Measurements from ENCODE around the gene COX6B2.

Gene COX6B2

DNA sequence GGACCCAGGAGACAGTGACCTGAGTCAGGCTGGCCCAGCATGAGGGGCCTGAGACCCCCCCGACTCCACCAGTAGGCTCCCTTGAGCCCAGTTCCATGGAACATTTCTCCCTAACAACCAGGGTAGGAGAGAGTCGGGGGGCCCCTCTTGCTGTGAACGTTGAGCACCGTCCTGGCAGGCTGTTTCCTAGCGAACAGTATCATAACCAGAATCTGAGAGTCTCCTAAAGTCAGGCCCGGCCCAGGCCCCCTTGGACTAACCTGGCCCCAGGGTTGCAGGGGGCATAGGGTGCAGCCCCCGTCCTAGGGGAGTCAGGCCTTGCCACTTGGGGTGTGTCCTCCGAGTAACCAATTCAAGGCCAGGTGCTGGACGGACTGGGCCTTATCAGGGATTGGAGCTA lies 43.1 kb downstream of the COX6B2 start:
- no peak overlapping the region for H3K27ac ChIP-seq (ENCODE audit: insufficient read depth, low read length, poor library complexity, severe bottlenecking)
- no peak for DNase-seq
- H3K4me1 ChIP-seq (ENCODE audit: control insufficient read depth, insufficient read depth, low read length, poor library complexity, severe bottlenecking): no peaks in the 10 kb centered on the region
- H3K27me3 ChIP-seq (replicated peaks; ENCODE audit: control insufficient read depth, insufficient read depth, low read length, poor library complexity, severe bottlenecking): no peaks in the 10 kb centered on the region
- no peak overlapping the region for H3K4me3 ChIP-seq (ENCODE audit: insufficient read depth, low read depth, low read length, poor library complexity, severe bottlenecking)
- no peaks in the 10 kb centered on the region for H3K9me3 ChIP-seq (ENCODE audit: control insufficient read depth, low read length)
- H3K36me3 ChIP-seq (ENCODE audit: control insufficient read depth, insufficient read depth, low read length): no peaks in the 10 kb centered on the region

DNA sequence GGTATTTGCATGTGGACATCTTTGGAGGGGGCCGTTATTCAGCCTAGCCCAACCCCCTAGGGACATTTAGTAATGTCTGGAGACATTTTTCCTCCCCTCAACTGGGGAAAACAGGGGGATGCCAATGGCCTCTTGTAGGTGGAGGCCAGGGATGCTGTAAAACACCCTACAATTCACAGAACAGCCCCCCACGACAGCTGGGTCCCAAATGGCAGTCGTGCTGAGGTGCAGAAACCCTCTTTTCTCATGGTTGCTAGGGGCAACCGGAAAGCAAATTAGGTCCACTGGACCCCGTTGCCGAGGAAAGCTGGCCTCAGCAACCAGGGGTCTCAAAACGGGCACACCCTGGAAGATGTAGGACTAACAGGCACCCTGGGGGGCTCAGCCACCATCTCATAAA lies 44.0 kb downstream of the COX6B2 start:
- no peaks in the 10 kb centered on the region for H3K4me1 ChIP-seq (ENCODE audit: control insufficient read depth, insufficient read depth, low read length, poor library complexity, severe bottlenecking)
- H3K27me3 ChIP-seq (replicated peaks; ENCODE audit: control insufficient read depth, insufficient read depth, low read length, poor library complexity, severe bottlenecking): no peaks in the 10 kb centered on the region
- no peak for DNase-seq
- H3K9me3 ChIP-seq (ENCODE audit: control insufficient read depth, low read length): no peaks in the 10 kb centered on the region
- H3K4me3 ChIP-seq (ENCODE audit: insufficient read depth, low read depth, low read length, poor library complexity, severe bottlenecking): no peak overlapping the region
- H3K36me3 ChIP-seq (ENCODE audit: control insufficient read depth, insufficient read depth, low read length): no peaks in the 10 kb centered on the region
- H3K27ac ChIP-seq (ENCODE audit: insufficient read depth, low read length, poor library complexity, severe bottlenecking): no peak overlapping the region

DNA sequence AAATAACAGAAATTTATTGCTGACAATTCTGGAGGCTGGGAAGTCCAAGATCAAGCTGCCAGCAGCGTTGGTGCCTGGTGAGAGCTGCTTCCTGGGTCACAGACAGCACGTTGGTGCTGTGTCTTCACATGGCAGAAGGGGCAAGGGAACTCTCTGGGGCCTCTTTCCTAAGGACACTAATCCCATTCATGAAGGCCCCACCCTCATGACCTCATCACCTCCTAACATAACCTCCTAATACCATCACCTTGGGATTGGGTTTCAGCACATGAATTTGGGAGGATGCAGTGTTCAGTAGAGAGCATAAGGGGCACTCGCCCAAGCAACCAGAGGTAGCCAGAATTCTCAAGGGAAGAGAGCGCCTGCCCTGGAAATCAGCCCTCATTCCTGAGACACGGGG lies 45.1 kb downstream of the COX6B2 start:
- DNase-seq: no peak
- H3K4me1 ChIP-seq (ENCODE audit: control insufficient read depth, insufficient read depth, low read length, poor library complexity, severe bottlenecking): no peaks in the 10 kb centered on the region
- H3K27ac ChIP-seq (ENCODE audit: insufficient read depth, low read length, poor library complexity, severe bottlenecking): no peak overlapping the region
- H3K27me3 ChIP-seq (replicated peaks; ENCODE audit: control insufficient read depth, insufficient read depth, low read length, poor library complexity, severe bottlenecking): no peaks in the 10 kb centered on the region
- no peaks in the 10 kb centered on the region for H3K9me3 ChIP-seq (ENCODE audit: control insufficient read depth, low read length)
- no peaks in the 10 kb centered on the region for H3K36me3 ChIP-seq (ENCODE audit: control insufficient read depth, insufficient read depth, low read length)
- no peak overlapping the region for H3K4me3 ChIP-seq (ENCODE audit: insufficient read depth, low read depth, low read length, poor library complexity, severe bottlenecking)

DNA sequence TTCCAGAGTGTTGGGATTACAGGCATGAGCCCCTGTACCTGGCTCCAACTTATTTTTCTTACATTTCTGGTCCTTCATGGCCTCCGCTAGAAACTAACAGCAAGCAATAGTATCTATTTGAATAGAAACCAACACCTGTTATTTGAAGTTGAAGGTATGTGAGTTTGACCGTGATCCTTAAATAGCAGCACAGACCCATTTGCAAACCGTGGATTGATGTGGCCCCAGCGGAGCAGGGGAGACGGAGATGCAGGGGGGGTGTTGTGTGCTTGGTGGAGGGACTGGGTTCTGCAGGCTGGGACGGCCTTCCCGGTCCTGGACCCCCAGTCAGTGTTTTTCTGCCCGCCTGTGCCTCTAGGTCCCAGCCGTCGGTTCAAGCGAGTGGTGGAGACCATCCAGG lies 46.2 kb downstream of the COX6B2 start:
- H3K27me3 ChIP-seq (replicated peaks; ENCODE audit: control insufficient read depth, insufficient read depth, low read length, poor library complexity, severe bottlenecking): no peaks in the 10 kb centered on the region
- no peak overlapping the region for H3K27ac ChIP-seq (ENCODE audit: insufficient read depth, low read length, poor library complexity, severe bottlenecking)
- no peaks in the 10 kb centered on the region for H3K36me3 ChIP-seq (ENCODE audit: control insufficient read depth, insufficient read depth, low read length)

DNA sequence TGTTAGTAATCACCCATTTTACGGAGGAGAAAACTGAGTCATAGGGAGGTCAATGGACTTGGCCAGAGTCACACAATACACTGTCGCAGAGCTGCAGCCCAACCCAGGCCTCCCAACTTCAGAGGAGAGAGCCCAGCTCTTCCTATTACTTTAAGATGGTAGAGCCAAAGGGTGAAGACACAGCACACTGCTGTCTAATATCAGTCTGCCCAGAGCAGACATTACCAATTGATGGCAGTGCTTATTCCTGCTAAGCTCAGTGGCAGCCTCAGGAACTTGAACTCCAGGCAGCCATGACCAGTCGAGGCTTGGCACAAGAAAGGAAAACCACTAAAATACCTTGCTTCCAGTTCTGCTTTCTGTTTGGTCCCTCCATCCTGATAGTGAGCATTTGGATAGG lies 47.8 kb downstream of the COX6B2 start:
- H3K4me1 ChIP-seq (ENCODE audit: control insufficient read depth, insufficient read depth, low read length, poor library complexity, severe bottlenecking): no peaks in the 10 kb centered on the region
- no peaks in the 10 kb centered on the region for H3K9me3 ChIP-seq (ENCODE audit: control insufficient read depth, low read length)
- no peak overlapping the region for H3K27ac ChIP-seq (ENCODE audit: insufficient read depth, low read length, poor library complexity, severe bottlenecking)
- no peak for DNase-seq
- H3K27me3 ChIP-seq (replicated peaks; ENCODE audit: control insufficient read depth, insufficient read depth, low read length, poor library complexity, severe bottlenecking): no peaks in the 10 kb centered on the region
- no peaks in the 10 kb centered on the region for H3K36me3 ChIP-seq (ENCODE audit: control insufficient read depth, insufficient read depth, low read length)
- H3K4me3 ChIP-seq (ENCODE audit: insufficient read depth, low read depth, low read length, poor library complexity, severe bottlenecking): no peak overlapping the region

More for the DNA sequence above, 46.2 kb downstream of the COX6B2 start:
- no peaks in the 10 kb centered on the region for H3K4me1 ChIP-seq (ENCODE audit: control insufficient read depth, insufficient read depth, low read length, poor library complexity, severe bottlenecking)
- H3K9me3 ChIP-seq (ENCODE audit: control insufficient read depth, low read length): no peaks in the 10 kb centered on the region
- no peak for DNase-seq
- no peak overlapping the region for H3K4me3 ChIP-seq (ENCODE audit: insufficient read depth, low read depth, low read length, poor library complexity, severe bottlenecking)

DNA sequence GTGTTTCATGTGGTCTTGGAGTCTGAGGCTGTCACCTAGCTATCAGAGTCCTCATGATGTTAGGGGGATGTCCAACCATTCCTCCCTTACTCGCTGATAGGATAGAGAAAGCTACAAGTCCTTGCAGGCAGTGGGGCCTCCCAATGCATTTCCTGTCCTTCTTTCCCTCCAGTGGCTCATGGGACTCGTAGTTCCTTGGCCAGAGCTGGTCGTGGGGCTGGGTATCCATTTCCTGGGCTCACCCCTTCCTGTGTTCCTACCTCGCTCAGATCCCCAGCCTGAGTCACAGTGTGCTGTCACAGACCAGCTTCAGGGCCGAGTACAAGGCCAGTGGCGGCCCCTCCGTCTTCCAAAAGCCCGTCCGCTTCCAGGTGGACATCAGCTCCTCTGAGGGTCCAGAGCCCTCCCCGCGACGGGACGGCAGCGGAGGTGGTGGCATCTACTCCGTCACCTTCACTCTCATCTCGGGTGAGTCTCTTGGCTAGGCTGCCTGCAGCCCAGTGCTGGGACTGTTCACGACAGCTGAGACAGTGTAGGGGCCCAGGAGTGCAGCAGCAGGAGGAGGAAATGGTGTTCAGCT lies 48.4 kb downstream of the COX6B2 start:
- no peaks in the 10 kb centered on the region for H3K36me3 ChIP-seq (ENCODE audit: control insufficient read depth, insufficient read depth, low read length)
- no peak overlapping the region for H3K4me3 ChIP-seq (ENCODE audit: insufficient read depth, low read depth, low read length, poor library complexity, severe bottlenecking)
- no peaks in the 10 kb centered on the region for H3K27me3 ChIP-seq (replicated peaks; ENCODE audit: control insufficient read depth, insufficient read depth, low read length, poor library complexity, severe bottlenecking)
- no peaks in the 10 kb centered on the region for H3K4me1 ChIP-seq (ENCODE audit: control insufficient read depth, insufficient read depth, low read length, poor library complexity, severe bottlenecking)
- H3K27ac ChIP-seq (ENCODE audit: insufficient read depth, low read length, poor library complexity, severe bottlenecking): no peak overlapping the region
- no peaks in the 10 kb centered on the region for H3K9me3 ChIP-seq (ENCODE audit: control insufficient read depth, low read length)
- DNase-seq: no peak

DNA sequence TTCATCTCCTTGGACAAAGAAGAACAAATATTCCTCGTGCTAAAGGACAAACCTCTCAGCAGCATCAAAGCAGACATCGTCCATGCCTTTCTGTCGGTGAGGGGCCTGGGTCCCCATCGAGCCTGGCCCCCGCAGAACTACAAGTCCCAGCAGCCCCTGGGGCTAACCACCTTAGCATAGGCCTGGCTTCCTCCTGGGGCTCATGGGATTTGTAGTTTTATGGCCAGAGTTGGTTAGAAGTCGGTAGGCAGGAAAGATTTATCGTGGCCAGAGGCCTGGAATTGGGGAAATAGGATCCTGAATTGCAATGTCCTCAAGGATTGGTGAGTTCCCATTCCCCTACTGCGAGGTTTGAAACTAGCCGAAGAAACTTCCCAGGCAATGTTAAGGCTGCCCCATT lies 49.0 kb downstream of the COX6B2 start:
- H3K36me3 ChIP-seq (ENCODE audit: control insufficient read depth, insufficient read depth, low read length): no peaks in the 10 kb centered on the region
- H3K4me1 ChIP-seq (ENCODE audit: control insufficient read depth, insufficient read depth, low read length, poor library complexity, severe bottlenecking): no peaks in the 10 kb centered on the region
- peak in 2 of 3 donors; percentile 37 to 40 for DNase-seq
- H3K27ac ChIP-seq (ENCODE audit: insufficient read depth, low read length, poor library complexity, severe bottlenecking): no peak overlapping the region
- H3K9me3 ChIP-seq (ENCODE audit: control insufficient read depth, low read length): no peaks in the 10 kb centered on the region
- no peaks in the 10 kb centered on the region for H3K27me3 ChIP-seq (replicated peaks; ENCODE audit: control insufficient read depth, insufficient read depth, low read length, poor library complexity, severe bottlenecking)
- no peak overlapping the region for H3K4me3 ChIP-seq (ENCODE audit: insufficient read depth, low read depth, low read length, poor library complexity, severe bottlenecking)

DNA sequence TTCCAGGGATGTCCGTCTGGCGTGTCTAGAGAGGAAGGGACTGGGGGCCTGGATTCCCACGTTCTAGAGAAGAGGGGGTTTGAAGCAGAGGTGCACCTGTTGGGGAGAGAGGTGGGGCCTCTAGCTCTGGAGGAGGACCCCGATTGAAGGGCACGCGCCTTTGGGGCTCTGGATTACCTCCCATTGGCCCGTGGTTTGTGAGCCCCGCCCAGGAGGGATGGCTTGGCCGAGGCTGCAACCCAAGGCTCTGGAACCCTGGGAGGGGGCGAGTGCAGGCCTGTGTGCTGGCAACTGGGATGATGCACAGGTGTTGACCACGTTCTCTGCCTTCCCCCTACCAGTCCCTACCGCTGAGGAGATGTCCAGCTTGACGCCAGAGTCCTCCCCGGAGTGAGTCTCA lies 49.5 kb downstream of the COX6B2 start:
- no peak for DNase-seq
- no peaks in the 10 kb centered on the region for H3K27me3 ChIP-seq (replicated peaks; ENCODE audit: control insufficient read depth, insufficient read depth, low read length, poor library complexity, severe bottlenecking)

DNA sequence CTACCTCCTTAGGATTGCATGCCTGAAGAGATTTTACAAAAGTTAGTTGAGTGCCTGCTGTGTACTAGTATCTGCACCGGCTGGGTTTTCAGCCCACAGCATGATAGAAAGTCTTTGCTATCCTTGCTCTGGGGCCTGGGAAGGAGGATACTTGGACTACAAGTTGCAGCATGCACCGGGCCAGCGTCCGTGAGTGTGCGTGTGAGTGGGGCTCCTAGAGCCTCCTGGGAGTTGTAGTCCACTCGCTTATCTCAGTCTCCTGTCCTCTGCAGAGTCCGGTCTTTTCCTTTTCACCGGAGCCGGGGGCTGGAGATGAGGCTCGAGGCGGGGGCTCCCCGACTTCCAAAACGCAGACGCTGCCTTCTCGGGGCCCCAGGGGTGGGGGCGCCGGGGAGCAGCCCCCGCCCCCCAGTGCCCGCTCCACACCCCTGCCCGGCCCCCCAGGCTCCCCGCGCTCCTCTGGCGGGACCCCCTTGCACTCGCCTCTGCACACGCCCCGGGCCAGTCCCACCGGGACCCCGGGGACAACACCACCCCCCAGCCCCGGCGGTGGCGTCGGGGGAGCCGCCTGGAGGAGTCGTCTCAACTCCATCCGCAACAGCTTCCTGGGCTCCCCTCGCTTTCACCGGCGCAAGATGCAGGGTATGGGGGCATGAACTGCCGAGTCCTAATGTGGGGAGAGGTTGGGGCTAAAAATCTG lies 50.1 kb downstream of the COX6B2 start:
- no peaks in the 10 kb centered on the region for H3K36me3 ChIP-seq (ENCODE audit: control insufficient read depth, insufficient read depth, low read length)
- no peak overlapping the region for H3K4me3 ChIP-seq (ENCODE audit: insufficient read depth, low read depth, low read length, poor library complexity, severe bottlenecking)
- H3K27ac ChIP-seq (ENCODE audit: insufficient read depth, low read length, poor library complexity, severe bottlenecking): no peak overlapping the region
- DNase-seq: no peak
- H3K27me3 ChIP-seq (replicated peaks; ENCODE audit: control insufficient read depth, insufficient read depth, low read length, poor library complexity, severe bottlenecking): no peaks in the 10 kb centered on the region
- no peaks in the 10 kb centered on the region for H3K4me1 ChIP-seq (ENCODE audit: control insufficient read depth, insufficient read depth, low read length, poor library complexity, severe bottlenecking)
- no peaks in the 10 kb centered on the region for H3K9me3 ChIP-seq (ENCODE audit: control insufficient read depth, low read length)

More for the DNA sequence above, 49.5 kb downstream of the COX6B2 start:
- no peak overlapping the region for H3K27ac ChIP-seq (ENCODE audit: insufficient read depth, low read length, poor library complexity, severe bottlenecking)
- no peaks in the 10 kb centered on the region for H3K9me3 ChIP-seq (ENCODE audit: control insufficient read depth, low read length)
- no peak overlapping the region for H3K4me3 ChIP-seq (ENCODE audit: insufficient read depth, low read depth, low read length, poor library complexity, severe bottlenecking)
- H3K4me1 ChIP-seq (ENCODE audit: control insufficient read depth, insufficient read depth, low read length, poor library complexity, severe bottlenecking): no peaks in the 10 kb centered on the region
- no peaks in the 10 kb centered on the region for H3K36me3 ChIP-seq (ENCODE audit: control insufficient read depth, insufficient read depth, low read length)

DNA sequence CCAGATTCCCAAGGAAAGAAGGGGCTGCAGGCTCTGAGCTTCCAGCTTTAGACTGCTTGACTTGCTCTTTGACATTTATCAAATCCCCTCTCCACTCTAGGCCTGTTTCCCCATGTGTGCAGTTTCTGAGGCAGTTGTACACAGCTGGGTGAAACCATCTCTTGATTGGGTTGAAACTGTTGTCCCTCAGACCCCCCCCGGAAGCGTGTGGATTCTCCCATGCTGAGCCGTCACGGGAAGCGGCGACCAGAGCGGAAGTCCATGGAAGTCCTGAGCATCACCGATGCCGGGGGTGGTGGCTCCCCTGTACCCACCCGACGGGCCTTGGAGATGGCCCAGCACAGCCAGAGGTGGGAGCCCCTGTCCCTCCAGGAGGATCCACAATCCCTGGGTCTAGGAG lies 51.0 kb downstream of the COX6B2 start:
- no peak for DNase-seq
- no peak overlapping the region for H3K27ac ChIP-seq (ENCODE audit: insufficient read depth, low read length, poor library complexity, severe bottlenecking)
- no peak overlapping the region for H3K4me3 ChIP-seq (ENCODE audit: insufficient read depth, low read depth, low read length, poor library complexity, severe bottlenecking)
- H3K9me3 ChIP-seq (ENCODE audit: control insufficient read depth, low read length): no peaks in the 10 kb centered on the region
- no peaks in the 10 kb centered on the region for H3K27me3 ChIP-seq (replicated peaks; ENCODE audit: control insufficient read depth, insufficient read depth, low read length, poor library complexity, severe bottlenecking)
- H3K36me3 ChIP-seq (ENCODE audit: control insufficient read depth, insufficient read depth, low read length): no peaks in the 10 kb centered on the region
- H3K4me1 ChIP-seq (ENCODE audit: control insufficient read depth, insufficient read depth, low read length, poor library complexity, severe bottlenecking): no peaks in the 10 kb centered on the region
